Right ventricle myocardium inferior (tissue), 1 donor: ENCODE measurements around the gene COL4A2. TPM values are rescaled to one million over a fixed set of nuclear protein-coding genes. Genes with fewer than 3 reads are reported as not detected.
A peak's percentile ranks its signal among the peaks of the same experiment; 100 is the strongest.
"Not testable (repeated sequence)": the region's sequence is repeated elsewhere in the genome, so short reads cannot be mapped to it uniquely, and the experiment has no call there.

ENCODE experiments used
- ATAC-seq: fragments of 200-7000 bp; cut with Tn5 transposase; one replicate; pipeline ENCODE4 v1.9.1; 2020; ENCODE audit warnings: mild to moderate bottlenecking, moderate library complexity
- DNase-seq: peaks from one replicate; pipeline ENCODE4 v3.0.0; 2021; ENCODE audit errors: missing footprints
- intact Hi-C: fragments of 100-400 bp; cut with DNase I; formaldehyde crosslinking; loops from one replicate; pipeline ENCODE4 v1.11.0; 2022
- total RNA-seq: library from RNA; stranded (reverse); fragmentation: NEBNext Ultra II Directional; extraction: Animal tissue kit (Norgen Biotek cat#: 25700); gene quantifications from one replicate; pipeline ENCODE4 v1.2.1, GENCODE V29; 2021
- donor health status: DM: no; HTN: yes; CAD: no; lungs with severe emphysema.

COL4A2 gene
- total RNA-seq, 1 donor from 2014 or later: 126 TPM

- intact Hi-C loops: no loop called here
- DNase-seq: no peak
Observed at GRCh38 chr13:110531671-110532083, 224.6 kb downstream of the COL4A2 start.

GRCh38 chr13:110532258-110532657 lies 225.2 kb downstream of the COL4A2 start:
- DNase-seq, intact Hi-C loops, ATAC-seq: not testable (repeated sequence)

More at GRCh38 chr13:110531671-110532083, 224.6 kb downstream of the COL4A2 start:
- no peak for ATAC-seq

- DNase-seq (no peak), ATAC-seq (no peak)
- intact Hi-C loops: no loop called here
Observed at GRCh38 chr13:110533771-110534670, 226.9 kb downstream of the COL4A2 start.

- DNase-seq (no peak), ATAC-seq (no peak)
- intact Hi-C loops: no loop called here
Observed at GRCh38 chr13:110535526-110535925, 228.4 kb downstream of the COL4A2 start.

GRCh38 chr13:110536006-110536693 lies 229.1 kb downstream of the COL4A2 start:
- intact Hi-C loops: no loop called here
- ATAC-seq: peak; percentile 77
- DNase-seq: no peak

GRCh38 chr13:110538632-110539031 lies 231.5 kb downstream of the COL4A2 start:
- intact Hi-C loops: no loop called here
- ATAC-seq (peak; percentile 38), DNase-seq (no peak)

GRCh38 chr13:110539894-110540293 lies 232.8 kb downstream of the COL4A2 start:
- no peak for DNase-seq
- ATAC-seq: no peak
- intact Hi-C loops: no loop called here

GRCh38 chr13:110540871-110541525 lies 233.9 kb downstream of the COL4A2 start:
- intact Hi-C loops: no loop called here
- ATAC-seq (no peak), DNase-seq (no peak)

GRCh38 chr13:110541526-110541920 lies 234.4 kb downstream of the COL4A2 start:
- DNase-seq (no peak), ATAC-seq (peak; percentile 22)
- intact Hi-C loops: no loop called here

- DNase-seq: no peak
- intact Hi-C loops: no loop called here
- ATAC-seq: no peak
Observed at GRCh38 chr13:110542169-110542796, 235.2 kb downstream of the COL4A2 start.

- ATAC-seq: no peak
- intact Hi-C loops: loop anchor here (2.0 kb wide), 1 partner anchor 14 kb away; the partner anchor contains the start of gene RAB20
- no peak for DNase-seq
Observed at GRCh38 chr13:110546378-110546777, 239.3 kb downstream of the COL4A2 start.

- intact Hi-C loops: loop anchor here (2.0 kb wide), 1 partner anchor 14 kb away; the partner anchor contains the start of gene RAB20
- peak; percentile 70 for ATAC-seq
- peak; percentile 88 for DNase-seq
Observed at GRCh38 chr13:110546926-110547325, 239.8 kb downstream of the COL4A2 start.

- ATAC-seq: no peak
Observed at GRCh38 chr13:110548891-110549794, 242.1 kb downstream of the COL4A2 start.

GRCh38 chr13:110549795-110550160 lies 242.7 kb downstream of the COL4A2 start:
- intact Hi-C loops: no loop called here
- DNase-seq (peak; percentile 56), ATAC-seq (no peak)

More at GRCh38 chr13:110548891-110549794, 242.1 kb downstream of the COL4A2 start:
- no peak for DNase-seq
- intact Hi-C loops: no loop called here

- intact Hi-C loops: no loop called here
- DNase-seq: no peak
- no peak for ATAC-seq
Observed at GRCh38 chr13:110551284-110551683, 244.2 kb downstream of the COL4A2 start.

GRCh38 chr13:110552767-110553166 lies 245.7 kb downstream of the COL4A2 start:
- intact Hi-C loops: no loop called here
- DNase-seq: no peak
- ATAC-seq: no peak

- intact Hi-C loops: no loop called here
- ATAC-seq (no peak), DNase-seq (no peak)
Observed at GRCh38 chr13:110553417-110553816, 246.3 kb downstream of the COL4A2 start.
